HG03439 (cell line): ENCODE results near the gene TXNL4A.
"Not testable (repeated sequence)": the region's sequence is repeated elsewhere in the genome, so short reads cannot be mapped to it uniquely, and the experiment has no call there.

Experiments
- ATAC-seq: cut with Tn5 transposase; IDR thresholded peaks from one replicate; pipeline ENCODE4 v1.9.1; 2021; ENCODE audit warnings: mild to moderate bottlenecking, moderate library complexity; ENCODE audit not compliant: unreplicated experiment

TXNL4A gene

GRCh38 chr18:79988451-79989194 lies at the start of gene TXNL4A:
Gene TXNL4A (minus strand): TSS chr18:79988563. CDS start chr18:79988392, 171 bp downstream.
- ATAC-seq: peak; percentile 97

- ATAC-seq: no peak
Observed at GRCh38 chr18:80037300-80037699, 48.9 kb upstream of the TXNL4A start.

GRCh38 chr18:80035997-80036396 lies 47.6 kb upstream of the TXNL4A start:
- no peak for ATAC-seq

- ATAC-seq: no peak
Observed at GRCh38 chr18:80034852-80035406, 46.6 kb upstream of the TXNL4A start.

GRCh38 chr18:80034068-80034851 lies 45.9 kb upstream of the TXNL4A start, which contains the start of gene RBFA:
Gene RBFA (plus strand): TSS chr18:80034434. CDS start chr18:80034496, 62 bp downstream.
- ATAC-seq: peak; percentile 76

GRCh38 chr18:80033181-80034067 lies 45.1 kb upstream of the TXNL4A start:
- ATAC-seq: peak; percentile 56

GRCh38 chr18:80029690-80030089 lies 41.3 kb upstream of the TXNL4A start:
- no peak for ATAC-seq

- not testable (repeated sequence) for ATAC-seq
Observed at GRCh38 chr18:80027719-80028118, 39.4 kb upstream of the TXNL4A start.

GRCh38 chr18:80026363-80026762 lies 38.0 kb upstream of the TXNL4A start:
- ATAC-seq: no peak

GRCh38 chr18:80023173-80023572 lies 34.8 kb upstream of the TXNL4A start:
- no peak for ATAC-seq

- ATAC-seq: no peak
Observed at GRCh38 chr18:80022613-80023012, 34.2 kb upstream of the TXNL4A start.

- no peak for ATAC-seq
Observed at GRCh38 chr18:80012714-80013113, 24.4 kb upstream of the TXNL4A start.

GRCh38 chr18:80011496-80012137 lies 23.3 kb upstream of the TXNL4A start:
- not testable (repeated sequence) for ATAC-seq

- ATAC-seq: no peak
Observed at GRCh38 chr18:80010551-80010906, 22.2 kb upstream of the TXNL4A start.

GRCh38 chr18:80009661-80010550 lies 21.5 kb upstream of the TXNL4A start:
- ATAC-seq: no peak

- no peak for ATAC-seq
Observed at GRCh38 chr18:80006724-80007123, 18.4 kb upstream of the TXNL4A start.

GRCh38 chr18:80004600-80005342 lies 16.4 kb upstream of the TXNL4A start:
- no peak for ATAC-seq

- no peak for ATAC-seq
Observed at GRCh38 chr18:80002468-80002867, 14.1 kb upstream of the TXNL4A start.

- no peak for ATAC-seq
Observed at GRCh38 chr18:80000877-80001276, 12.5 kb upstream of the TXNL4A start.
